Chondrocyte (in vitro differentiated cells): ENCODE data around the gene SUMO2. TPM values are rescaled to one million over a fixed set of nuclear protein-coding genes. Genes with fewer than 3 reads are reported as not detected.
"Not testable (repeated sequence)": the region's sequence is repeated elsewhere in the genome, so short reads cannot be mapped to it uniquely, and the experiment has no call there.

Source experiments
- DNase-seq: peaks from one replicate; pipeline ENCODE4 v3.0.0; 2021; ENCODE audit warnings: mixed read lengths, low spot score
- H3K27ac Mint-ChIP-seq: one replicate; pipeline ENCODE4 v1.8.0; 2021; ENCODE audit warnings: mild to moderate bottlenecking, moderate library complexity, mixed read lengths; ENCODE audit not compliant: unreplicated experiment
- H3K27me3 Mint-ChIP-seq: 2 replicates; pipeline ENCODE4 v1.8.0; 2021; ENCODE audit warnings: low read depth, mixed read lengths
- H3K36me3 Mint-ChIP-seq: 2 replicates; pipeline ENCODE4 v1.8.0; 2021; ENCODE audit warnings: low read depth, mixed read lengths
- H3K4me1 Mint-ChIP-seq: 2 replicates; pipeline ENCODE4 v1.8.0; 2021; ENCODE audit warnings: low read depth, mild to moderate bottlenecking, mixed read lengths
- H3K4me3 Mint-ChIP-seq: one replicate; pipeline ENCODE4 v1.8.0; 2021; ENCODE audit warnings: mild to moderate bottlenecking, moderate library complexity, mixed read lengths; ENCODE audit not compliant: unreplicated experiment
- H3K9me3 Mint-ChIP-seq: 2 replicates; pipeline ENCODE4 v1.8.0; 2021; ENCODE audit warnings: low read depth, mixed read lengths
- CTCF ChIP-seq: fragments of 200-600 bp; sonication (generic); IDR thresholded peaks from 2 replicates; pipeline ENCODE4 v1.5.0; 2021; ENCODE audit warnings: antibody characterized with exemption, mild to moderate bottlenecking, moderate library complexity
- total RNA-seq: library from RNA; stranded (reverse); gene quantifications from 3 replicates; pipeline ENCODE4 v1.2.1, GENCODE V29; 2021

The SUMO2 gene
- total RNA-seq, 1 donor from 2014 or later: 307 TPM

- peaks cover 10% of the 10 kb centered on the region for H3K4me1 Mint-ChIP-seq
- H3K27ac Mint-ChIP-seq: peak overlapping the region; percentile 81
- H3K9me3 Mint-ChIP-seq: no peaks in the 10 kb centered on the region
- TF ChIP-seq CTCF: peak; percentile 67
- no peak for DNase-seq
- H3K27me3 Mint-ChIP-seq: no peaks in the 10 kb centered on the region
- H3K4me3 Mint-ChIP-seq: peak overlapping the region; percentile 85
- peaks cover 3% of the 10 kb centered on the region for H3K36me3 Mint-ChIP-seq
Measured at GRCh38 chr17:75130632-75131277, 52.0 kb downstream of the SUMO2 start.

GRCh38 chr17:75130059-75130631, 52.6 kb downstream of the SUMO2 start:
- Mint-ChIP-seq H3K4me1 (peaks cover 12% of the 10 kb centered on the region), H3K9me3 (no peaks in the 10 kb centered on the region), H3K27me3 (no peaks in the 10 kb centered on the region), H3K36me3 (peaks cover 3% of the 10 kb centered on the region), H3K27ac (no peak overlapping the region), H3K4me3 (peak overlapping the region; percentile 85)
- no peak for TF ChIP-seq CTCF
- peak; percentile 92 for DNase-seq

GRCh38 chr17:75129576-75129975, 53.2 kb downstream of the SUMO2 start:
- Mint-ChIP-seq H3K36me3 (peaks cover 3% of the 10 kb centered on the region), H3K27ac (no peak overlapping the region), H3K4me1 (peaks cover 18% of the 10 kb centered on the region), H3K9me3 (no peaks in the 10 kb centered on the region), H3K27me3 (no peaks in the 10 kb centered on the region), H3K4me3 (peak overlapping the region; percentile 12)
- TF ChIP-seq CTCF: no peak
- DNase-seq: peak; percentile 61

- DNase-seq: peak; percentile 92
- H3K4me1 Mint-ChIP-seq: peaks cover 24% of the 10 kb centered on the region
- H3K4me3 Mint-ChIP-seq: no peak overlapping the region
- no peaks in the 10 kb centered on the region for H3K27me3 Mint-ChIP-seq
- peaks cover 3% of the 10 kb centered on the region for H3K36me3 Mint-ChIP-seq
- no peaks in the 10 kb centered on the region for H3K9me3 Mint-ChIP-seq
- no peak overlapping the region for H3K27ac Mint-ChIP-seq
- no peak for TF ChIP-seq CTCF
Measured at GRCh38 chr17:75128694-75129505, 53.9 kb downstream of the SUMO2 start.

GRCh38 chr17:75127936-75128335, 54.8 kb downstream of the SUMO2 start:
- Mint-ChIP-seq H3K4me1 (peaks cover 26% of the 10 kb centered on the region), H3K27ac (peak overlapping the region; percentile 66)
- H3K36me3 Mint-ChIP-seq, H3K4me3 Mint-ChIP-seq, H3K9me3 Mint-ChIP-seq, H3K27me3 Mint-ChIP-seq: not testable (repeated sequence)
- peak; percentile 25 for DNase-seq
